Measurements from ENCODE around the gene ZFHX3.

The ZFHX3 gene

GRCh38 chr16:72858665-72859493, 189.0 kb downstream of the ZFHX3 start:
- H3K4me1 ChIP-seq: peaks cover 0 to 78% (median 40%) of the 10 kb centered on the region in 4 donors
- TF ChIP-seq, protein P1, sequence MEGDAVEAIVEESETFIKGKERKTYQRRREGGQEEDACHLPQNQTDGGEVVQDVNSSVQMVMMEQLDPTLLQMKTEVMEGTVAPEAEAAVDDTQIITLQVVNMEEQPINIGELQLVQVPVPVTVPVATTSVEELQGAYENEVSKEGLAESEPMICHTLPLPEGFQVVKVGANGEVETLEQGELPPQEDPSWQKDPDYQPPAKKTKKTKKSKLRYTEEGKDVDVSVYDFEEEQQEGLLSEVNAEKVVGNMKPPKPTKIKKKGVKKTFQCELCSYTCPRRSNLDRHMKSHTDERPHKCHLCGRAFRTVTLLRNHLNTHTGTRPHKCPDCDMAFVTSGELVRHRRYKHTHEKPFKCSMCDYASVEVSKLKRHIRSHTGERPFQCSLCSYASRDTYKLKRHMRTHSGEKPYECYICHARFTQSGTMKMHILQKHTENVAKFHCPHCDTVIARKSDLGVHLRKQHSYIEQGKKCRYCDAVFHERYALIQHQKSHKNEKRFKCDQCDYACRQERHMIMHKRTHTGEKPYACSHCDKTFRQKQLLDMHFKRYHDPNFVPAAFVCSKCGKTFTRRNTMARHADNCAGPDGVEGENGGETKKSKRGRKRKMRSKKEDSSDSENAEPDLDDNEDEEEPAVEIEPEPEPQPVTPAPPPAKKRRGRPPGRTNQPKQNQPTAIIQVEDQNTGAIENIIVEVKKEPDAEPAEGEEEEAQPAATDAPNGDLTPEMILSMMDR (IDR thresholded peaks at IDR 0.05): peak in 1 of 2 experiments; percentile 11
- H3K36me3 ChIP-seq: no peaks in the 10 kb centered on the region
- H3K9me3 ChIP-seq: no peaks in the 10 kb centered on the region
- DNase-seq: peak; percentile 67 to 94
- H3K27me3 ChIP-seq: no peaks in the 10 kb centered on the region
- intact Hi-C loops (cut with DNase I; ENCODE audit: low total_unique reads): no loop called here
- H3K27ac ChIP-seq: peak overlapping the region; percentile 84 to 99
- peak overlapping the region; percentile 34 to 39 for H3K4me3 ChIP-seq

GRCh38 chr16:72857834-72858664, 189.9 kb downstream of the ZFHX3 start:
- H3K4me3 ChIP-seq: peak overlapping the region; percentile 34 to 39
- peak in 1 of 2 donors; percentile 63 for DNase-seq

DNA sequence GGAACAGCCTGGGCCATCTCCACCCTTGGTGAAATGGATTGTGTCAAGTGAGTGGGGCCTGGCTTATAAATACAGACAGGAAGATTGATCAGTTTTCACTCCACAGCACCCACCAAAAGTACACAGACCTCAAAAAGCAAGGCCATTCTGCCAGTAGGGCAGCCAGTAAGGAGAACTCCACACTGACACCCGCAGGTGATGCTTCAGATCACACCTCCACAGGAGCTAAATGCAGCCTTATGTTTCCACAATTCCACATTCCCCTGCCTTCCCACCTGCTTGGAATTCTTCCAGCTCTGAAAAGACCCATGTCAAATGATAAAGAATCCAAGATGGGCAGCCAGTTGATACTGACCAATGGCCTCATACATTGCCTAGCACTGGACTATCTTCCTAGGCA, 191.1 kb downstream of the ZFHX3 start:
- Histone ChIP-seq H3K27ac (peak overlapping the region; percentile 84 to 99), H3K9me3 (no peaks in the 10 kb centered on the region), H3K27me3 (no peaks in the 10 kb centered on the region), H3K4me3 (no peak overlapping the region), H3K4me1 (peaks cover 0 to 94% (median 47%) of the 10 kb centered on the region in 4 donors), H3K36me3 (no peaks in the 10 kb centered on the region)
- TF ChIP-seq, protein P1 (IDR thresholded peaks at IDR 0.05): peak in 1 of 2 experiments; percentile 28
- peak in 1 of 2 donors; percentile 61 for DNase-seq
- intact Hi-C loops (cut with DNase I; ENCODE audit: low total_unique reads): no loop called here

More at GRCh38 chr16:72857834-72858664, 189.9 kb downstream of the ZFHX3 start:
- H3K27ac ChIP-seq: peak overlapping the region; percentile 84 to 99
- H3K4me1 ChIP-seq: peaks cover 0 to 87% (median 47%) of the 10 kb centered on the region in 4 donors
- H3K36me3 ChIP-seq: no peaks in the 10 kb centered on the region
- TF ChIP-seq, protein P1 (IDR thresholded peaks at IDR 0.05): no peak
- intact Hi-C loops (cut with DNase I; ENCODE audit: low total_unique reads): no loop called here
- H3K9me3 ChIP-seq: no peaks in the 10 kb centered on the region
- no peaks in the 10 kb centered on the region for H3K27me3 ChIP-seq

DNA sequence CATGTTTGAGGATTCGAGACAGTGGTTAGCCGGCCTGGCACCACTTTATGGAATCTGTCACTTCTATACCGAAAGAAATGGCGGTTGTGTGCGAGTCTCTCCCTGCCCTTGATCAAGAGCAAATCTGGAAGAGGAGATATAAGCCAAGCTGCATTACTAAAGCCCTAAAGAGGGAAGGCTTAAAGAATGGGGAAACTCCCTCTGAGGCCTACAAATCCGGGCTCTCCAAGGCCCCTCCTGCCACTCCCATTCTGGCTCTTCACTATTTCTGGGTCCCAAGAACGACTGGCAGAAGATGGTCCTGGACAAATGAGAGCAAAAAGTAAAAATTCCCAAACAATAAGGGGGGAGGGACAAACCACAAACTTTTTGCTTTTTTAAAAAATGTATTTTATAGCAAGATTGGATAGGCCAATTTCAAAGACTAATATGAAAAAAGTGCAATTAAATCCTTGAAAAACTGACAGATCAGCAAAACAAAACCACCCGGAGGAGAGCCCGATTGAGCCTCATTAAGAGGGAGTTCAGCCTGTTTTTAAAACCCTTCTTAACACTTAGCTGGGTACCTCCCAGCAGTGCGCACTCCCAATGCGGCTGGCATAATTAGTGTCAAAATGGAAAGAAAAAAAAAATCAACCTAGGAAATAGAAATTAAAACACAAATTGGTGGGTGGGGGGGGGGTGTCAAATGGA, 193.5 kb downstream of the ZFHX3 start:
- TF ChIP-seq, protein P1 (IDR thresholded peaks at IDR 0.05): no peak
- Histone ChIP-seq H3K36me3 (no peaks in the 10 kb centered on the region), H3K9me3 (no peaks in the 10 kb centered on the region), H3K4me3 (no peak overlapping the region), H3K4me1 (peaks cover 0 to 94% (median 52%) of the 10 kb centered on the region in 4 donors), H3K27ac (peak overlapping the region; percentile 65 to 99), H3K27me3 (no peaks in the 10 kb centered on the region)
- intact Hi-C loops (cut with DNase I; ENCODE audit: low total_unique reads): loop anchor here (5.0 kb wide), 1 partner anchor 83 kb away; no protein-coding TSS in a partner anchor
- peak in 1 of 2 donors; percentile 45 for DNase-seq
